Trophoblast cell (in vitro differentiated cells and primary cell): ENCODE measurements around the gene SUMO3.

Experiments
- DNase-seq, 2 donors: peaks; one replicate each; pipeline ENCODE4 v3.0.0-alpha.2; 2016
- H2AFZ ChIP-seq: 2 replicates; pipeline ENCODE4 v1.6.1; 2013; ENCODE audit warnings: low read length, moderate library complexity, mild to moderate bottlenecking; ENCODE audit not compliant: insufficient read depth, poor library complexity
- H2AK5ac ChIP-seq: 2 replicates; pipeline ENCODE4 v1.6.1; 2013; ENCODE audit warnings: mild to moderate bottlenecking, low read length
- H2BK120ac ChIP-seq: 2 replicates; pipeline ENCODE4 v1.6.1; 2013; ENCODE audit warnings: low read length, mild to moderate bottlenecking, moderate library complexity; ENCODE audit not compliant: insufficient read depth, poor library complexity
- H2BK12ac ChIP-seq: 2 replicates; pipeline ENCODE4 v1.6.1; 2013; ENCODE audit warnings: mild to moderate bottlenecking, low read length, moderate library complexity
- H2BK5ac ChIP-seq: 2 replicates; pipeline ENCODE4 v1.6.1; 2013; ENCODE audit warnings: low read length, low read depth, moderate library complexity, mild to moderate bottlenecking; ENCODE audit not compliant: poor library complexity
- H3K14ac ChIP-seq: 2 replicates; pipeline ENCODE4 v1.6.1; 2013; ENCODE audit warnings: mild to moderate bottlenecking, low read length
- H3K18ac ChIP-seq: 2 replicates; pipeline ENCODE4 v1.6.1; 2013; ENCODE audit warnings: mild to moderate bottlenecking, low read length
- H3K23ac ChIP-seq: 2 replicates; pipeline ENCODE4 v1.6.1; 2013; ENCODE audit warnings: low read length
- H3K27ac ChIP-seq: 2 replicates; pipeline ENCODE4 v1.5.1; 2013; ENCODE audit warnings: low read depth, mild to moderate bottlenecking, inconsistent platforms, low read length, moderate library complexity
- H3K27me3 ChIP-seq: 2 replicates; pipeline ENCODE4 v1.6.1; 2013; ENCODE audit warnings: inconsistent platforms, mild to moderate bottlenecking, low read length, moderate library complexity; ENCODE audit not compliant: insufficient read depth
- H3K36me3 ChIP-seq, 2 experiments: 1 replicate in 1 of 2; 2 replicates in 1 of 2; pipeline ENCODE4 v1.6.1; 2013; ENCODE audit warnings: low read length in 2 of 2, mild to moderate bottlenecking in 2 of 2, moderate library complexity in 1 of 2; ENCODE audit not compliant: insufficient read depth in 2 of 2, control insufficient read depth in 1 of 2
- H3K4ac ChIP-seq: 2 replicates; pipeline ENCODE4 v1.6.1; 2013; ENCODE audit warnings: low read depth, mild to moderate bottlenecking, low read length, moderate library complexity
- H3K4me1 ChIP-seq, 2 experiments: 1 replicate in 1 of 2; 2 replicates in 1 of 2; pipeline ENCODE4 v1.6.1; 2013; ENCODE audit warnings: low read length in 2 of 2, mild to moderate bottlenecking in 2 of 2, moderate library complexity in 1 of 2; ENCODE audit not compliant: insufficient read depth in 2 of 2, control insufficient read depth in 1 of 2
- H3K4me2 ChIP-seq: 2 replicates; pipeline ENCODE4 v1.6.1; 2013; ENCODE audit warnings: inconsistent platforms, mild to moderate bottlenecking, low read length, moderate library complexity
- H3K4me3 ChIP-seq: 2 replicates; pipeline ENCODE4 v1.5.1; 2013; ENCODE audit warnings: mild to moderate bottlenecking, low read depth, low read length, inconsistent platforms
- H3K79me1 ChIP-seq: one replicate; pipeline ENCODE4 v1.6.1; 2013; ENCODE audit warnings: low read length
- H3K79me2 ChIP-seq: 2 replicates; pipeline ENCODE4 v1.6.1; 2013; ENCODE audit warnings: low read length, mild to moderate bottlenecking; ENCODE audit not compliant: control insufficient read depth, insufficient read depth, poor library complexity
- H3K9ac ChIP-seq: 2 replicates; pipeline ENCODE4 v1.6.1; 2013; ENCODE audit warnings: mild to moderate bottlenecking, low read length
- H3K9me3 ChIP-seq: 2 replicates; pipeline ENCODE4 v1.6.1; 2013; ENCODE audit warnings: low read depth, mild to moderate bottlenecking, control low read depth, inconsistent platforms, low read length; ENCODE audit not compliant: insufficient read depth
- H4K12ac ChIP-seq: 2 replicates; pipeline ENCODE4 v1.6.1; 2013; ENCODE audit warnings: low read depth, mild to moderate bottlenecking, low read length, moderate library complexity
- H4K8ac ChIP-seq: 2 replicates; pipeline ENCODE4 v1.6.1; 2013; ENCODE audit warnings: low read depth, mild to moderate bottlenecking, low read length, moderate library complexity
- H4K91ac ChIP-seq: one replicate; pipeline ENCODE4 v1.6.1; 2013; ENCODE audit warnings: low read depth, mild to moderate bottlenecking, low read length, moderate library complexity
- WGBS: extraction: QIAGEN DNeasy Blood & Tissue Kit; methylation state at CpG from one replicate; pipeline ENCODE4 v1.1.7; 2013; ENCODE audit warnings: missing lambda C conversion rate; ENCODE audit not compliant: insufficient read length, insufficient coverage; ENCODE audit errors: extremely low coverage; 5-methylcytosine and 5-hydroxymethylcytosine counted together

The SUMO3 gene

DNA sequence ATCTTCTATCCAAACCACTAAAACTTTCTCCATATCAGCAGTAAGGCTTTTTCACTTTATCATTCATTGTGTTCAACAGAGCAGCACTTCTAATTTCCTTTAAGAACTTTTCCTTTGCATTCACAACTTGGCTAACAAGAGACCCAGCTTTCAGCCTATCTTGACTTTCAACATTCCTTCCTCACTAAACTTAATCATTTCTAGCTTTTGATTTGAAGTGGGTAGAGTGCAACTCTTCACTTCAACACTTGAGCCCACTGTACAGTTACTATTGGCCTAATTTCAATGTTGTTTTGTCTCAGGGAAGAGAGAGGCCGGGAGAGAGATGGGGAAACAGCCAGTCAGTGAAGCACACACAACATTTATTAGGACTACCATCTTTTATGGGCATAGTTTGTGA is 18.2 kb downstream of the SUMO3 start:
- Histone ChIP-seq H3K79me2 (peaks cover 14% of the 10 kb centered on the region), H4K91ac (no peak overlapping the region), H4K12ac (no peak overlapping the region), H3K9ac (no peak overlapping the region), H3K27me3 (no peaks in the 10 kb centered on the region), H3K9me3 (no peaks in the 10 kb centered on the region), H2BK120ac (no peak overlapping the region), H3K23ac (no peak overlapping the region), H3K4me3 (no peak overlapping the region), H3K4ac (peak overlapping the region; percentile 43), H3K4me1 (peaks cover 6 to 11% of the 10 kb centered on the region in 2 experiments), H2AK5ac (no peak overlapping the region), H3K27ac (no peak overlapping the region), H3K36me3 (peaks cover 5 to 12% of the 10 kb centered on the region in 2 experiments), H3K14ac (no peak overlapping the region), H2BK12ac (no peak overlapping the region), H2BK5ac (no peak overlapping the region), H3K4me2 (no peak overlapping the region), H3K18ac (no peak overlapping the region), H4K8ac (no peak overlapping the region), H2AFZ (no peak overlapping the region), H3K79me1 (peaks cover 6% of the 10 kb centered on the region)
- WGBS = no CpG with 5 or more reads among the region's 1 CpG
- DNase-seq = no peak

DNA sequence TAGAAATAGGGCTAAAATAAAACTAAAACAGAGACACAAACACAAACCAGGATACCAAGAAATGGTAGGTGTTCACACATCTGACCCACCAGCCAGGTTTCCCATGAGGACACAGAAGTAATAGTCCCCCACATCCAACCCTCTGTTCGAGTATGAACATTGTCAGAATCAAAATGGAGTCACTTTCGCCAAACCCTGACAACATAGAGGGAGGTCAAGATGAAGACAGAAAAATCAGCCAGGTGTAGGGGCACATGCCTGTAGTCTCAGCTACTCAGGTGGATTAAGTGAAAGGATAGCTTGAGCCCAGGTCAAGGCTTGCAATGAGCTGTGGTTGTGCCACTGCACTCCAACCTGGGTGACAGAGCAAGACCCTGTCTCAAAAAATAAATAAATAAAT is 20.1 kb downstream of the SUMO3 start:
- Histone ChIP-seq H3K27me3 (no peaks in the 10 kb centered on the region), H3K4ac (no peak overlapping the region), H2BK12ac (no peak overlapping the region), H2AK5ac (no peak overlapping the region), H3K79me1 (peaks cover 6% of the 10 kb centered on the region), H3K4me1 (peaks cover 6 to 8% of the 10 kb centered on the region in 2 experiments), H3K23ac (no peak overlapping the region), H3K4me2 (no peak overlapping the region), H4K12ac (no peak overlapping the region), H3K79me2 (peaks cover 14% of the 10 kb centered on the region), H2BK120ac (no peak overlapping the region), H3K14ac (no peak overlapping the region), H3K9me3 (no peaks in the 10 kb centered on the region), H3K36me3 (peaks cover 0 to 3% of the 10 kb centered on the region in 2 experiments), H3K9ac (no peak overlapping the region), H3K18ac (no peak overlapping the region), H4K8ac (no peak overlapping the region), H3K4me3 (no peak overlapping the region), H2AFZ (no peak overlapping the region), H3K27ac (no peak overlapping the region), H2BK5ac (no peak overlapping the region), H4K91ac (no peak overlapping the region)
- DNase-seq = no peak
- WGBS = no CpG with 5 or more reads among the region's 2 CpGs

DNA sequence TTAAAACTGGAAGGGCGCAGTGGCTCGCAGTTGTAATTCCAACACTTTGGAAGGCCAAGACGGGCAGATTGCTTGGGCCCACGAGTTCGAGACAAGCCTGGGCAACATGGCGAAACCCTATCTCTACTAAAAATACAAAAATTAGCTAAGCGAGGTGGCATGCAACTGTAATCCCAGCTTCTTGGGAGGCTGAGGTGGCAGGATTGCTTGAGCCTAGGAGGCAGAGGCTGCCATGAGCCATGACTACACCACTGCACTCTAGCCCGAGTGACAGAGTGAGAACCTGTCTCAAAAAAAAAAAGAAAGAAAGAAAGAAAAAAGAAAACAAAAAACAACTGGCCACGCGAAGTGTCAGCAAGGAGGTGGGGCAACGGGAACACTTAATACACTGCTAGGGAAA is 22.5 kb downstream of the SUMO3 start:
- Histone ChIP-seq H3K4ac (no peak overlapping the region), H3K79me2 (peaks cover 4% of the 10 kb centered on the region), H4K8ac (no peak overlapping the region), H3K18ac (no peak overlapping the region), H3K9me3 (no peaks in the 10 kb centered on the region), H3K9ac (no peak overlapping the region), H2BK12ac (no peak overlapping the region), H2AFZ (no peak overlapping the region), H3K14ac (no peak overlapping the region), H3K27ac (no peak overlapping the region), H4K12ac (no peak overlapping the region), H3K4me2 (no peak overlapping the region), H3K4me1 (peaks cover 0 to under 1% of the 10 kb centered on the region in 2 experiments), H3K27me3 (no peaks in the 10 kb centered on the region), H2BK5ac (no peak overlapping the region), H2BK120ac (no peak overlapping the region), H3K36me3 (peaks cover 0 to 12% of the 10 kb centered on the region in 2 experiments), H4K91ac (no peak overlapping the region), H3K23ac (no peak overlapping the region), H3K4me3 (no peak overlapping the region), H2AK5ac (no peak overlapping the region), H3K79me1 (no peaks in the 10 kb centered on the region)
- WGBS = no CpG with 5 or more reads among the region's 11 CpGs
- no peak for DNase-seq

DNA sequence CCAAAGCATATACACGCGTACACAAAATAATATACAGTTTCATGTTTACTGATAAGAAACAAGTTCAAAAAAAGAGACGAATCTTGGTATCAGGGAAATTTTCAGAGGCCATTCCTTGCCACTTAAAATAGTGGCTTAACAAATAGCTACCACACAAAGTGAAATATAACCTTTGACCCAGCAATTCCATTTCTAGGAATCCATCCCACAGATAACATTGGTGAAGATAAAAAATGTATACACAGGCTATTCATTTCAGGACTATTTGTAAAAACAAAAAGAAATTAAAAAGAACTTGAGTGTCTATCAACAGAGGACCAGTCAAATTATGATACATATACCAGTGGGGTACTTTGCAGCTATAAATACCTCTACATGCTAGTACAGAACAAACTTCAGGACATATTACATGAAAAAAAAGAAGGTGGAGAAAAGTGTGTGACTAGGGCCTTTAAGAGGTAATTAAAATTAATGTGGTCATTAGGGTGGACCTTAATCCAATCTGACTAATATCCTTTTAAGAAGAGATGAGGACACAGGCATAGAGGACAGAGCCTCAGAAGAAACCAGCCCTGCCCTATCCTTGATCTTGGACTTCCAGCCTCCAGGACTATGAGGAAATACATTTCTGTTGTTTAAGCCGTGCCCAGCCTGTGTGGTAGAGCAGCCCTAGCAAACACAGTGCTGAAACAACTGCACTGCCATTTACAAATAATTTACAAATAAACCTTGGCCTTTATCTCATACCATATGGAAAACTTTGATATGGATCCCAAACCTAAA is 24.1 kb downstream of the SUMO3 start:
- Histone ChIP-seq H3K18ac (no peak overlapping the region), H3K27me3 (no peaks in the 10 kb centered on the region), H3K4ac (no peak overlapping the region), H2BK5ac (no peak overlapping the region), H3K4me2 (no peak overlapping the region), H3K79me1 (no peaks in the 10 kb centered on the region), H3K79me2 (peaks cover 4% of the 10 kb centered on the region), H3K9ac (no peak overlapping the region), H3K23ac (no peak overlapping the region), H4K8ac (no peak overlapping the region), H2BK12ac (no peak overlapping the region), H3K9me3 (no peaks in the 10 kb centered on the region), H4K91ac (no peak overlapping the region), H2AFZ (no peak overlapping the region), H3K36me3 (peaks cover 0 to 12% of the 10 kb centered on the region in 2 experiments), H2AK5ac (no peak overlapping the region), H3K4me1 (no peaks in the 10 kb centered on the region), H3K14ac (no peak overlapping the region), H4K12ac (no peak overlapping the region), H3K4me3 (no peak overlapping the region), H2BK120ac (no peak overlapping the region), H3K27ac (no peak overlapping the region)
- no CpG with 5 or more reads among the region's 4 CpGs for WGBS
- DNase-seq = no peak
